Measurements from ENCODE around the gene MED17.

The MED17 gene

DNA sequence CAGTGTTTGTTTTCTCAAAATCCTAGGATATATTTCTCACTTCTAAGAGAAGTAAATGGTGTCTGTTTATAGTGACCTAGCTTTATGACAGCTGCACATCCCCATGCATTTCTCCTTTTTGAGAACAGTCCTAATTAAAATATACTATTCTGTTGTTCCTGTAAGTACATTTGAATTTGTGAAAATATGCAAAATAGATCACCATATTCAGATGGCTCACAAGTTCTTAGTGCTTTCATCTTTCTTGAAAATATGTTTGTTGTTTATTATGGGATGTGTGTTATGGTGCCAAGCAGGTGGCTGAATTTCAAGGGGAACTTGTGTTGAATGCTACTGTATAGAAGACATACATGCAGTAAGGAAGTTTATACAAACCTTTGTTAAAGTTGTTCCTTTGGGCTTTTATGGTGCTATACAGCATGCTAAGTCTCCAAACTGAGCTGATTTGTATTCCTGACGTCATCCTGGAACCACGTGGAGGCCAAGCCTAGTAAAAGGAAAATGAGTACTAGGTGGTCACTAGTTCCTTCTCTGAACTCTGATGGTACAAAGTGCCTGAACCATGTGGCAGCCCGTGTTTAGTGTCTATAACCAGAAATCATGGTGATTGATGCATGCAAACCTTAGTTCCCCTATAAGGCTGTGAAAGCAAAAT lies 74.2 kb downstream of the MED17 start:
- ATAC-seq (replicated peaks): no peak
- no peak for DNase-seq
- no peaks in the 10 kb centered on the region for H3K36me3 Mint-ChIP-seq (ENCODE audit: insufficient read depth)
- H3K4me1 Mint-ChIP-seq (ENCODE audit: low read depth in 2 of 2): no peaks in the 10 kb centered on the region
- peaks cover 16 to 18% of the 10 kb centered on the region in 2 donors for H3K27me3 Mint-ChIP-seq
- no peak overlapping the region for H3K4me3 Mint-ChIP-seq
- no peak overlapping the region for H3K27ac Mint-ChIP-seq
- no peaks in the 10 kb centered on the region for H3K9me3 Mint-ChIP-seq

DNA sequence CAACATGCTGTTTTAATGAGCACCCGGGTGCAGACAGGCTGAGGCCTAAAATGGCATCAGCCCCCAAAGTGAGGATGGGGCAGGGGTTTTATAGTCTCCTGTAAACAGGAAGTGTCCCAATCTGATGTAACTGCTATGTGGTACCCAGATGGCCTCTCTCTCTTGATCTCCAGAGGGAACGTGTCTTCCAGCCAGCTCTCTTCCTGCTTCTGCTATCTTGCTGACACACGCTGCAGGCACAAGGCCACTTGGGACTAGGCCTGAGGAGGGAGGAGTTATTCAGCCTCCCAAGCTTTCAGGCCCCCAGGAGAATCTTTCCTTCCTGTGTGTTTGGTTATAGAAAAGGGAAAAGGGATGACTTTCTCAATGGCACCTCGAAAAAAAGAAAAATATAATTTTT lies 77.7 kb downstream of the MED17 start:
- DNase-seq (no peak), ATAC-seq (replicated peaks) (no peak)
- no peaks in the 10 kb centered on the region for H3K9me3 Mint-ChIP-seq
- no peaks in the 10 kb centered on the region for H3K36me3 Mint-ChIP-seq (ENCODE audit: insufficient read depth)
- no peaks in the 10 kb centered on the region for H3K4me1 Mint-ChIP-seq (ENCODE audit: low read depth in 2 of 2)
- no peak overlapping the region for H3K4me3 Mint-ChIP-seq
- H3K27ac Mint-ChIP-seq: no peak overlapping the region
- H3K27me3 Mint-ChIP-seq: peaks cover under 1 to 8% of the 10 kb centered on the region in 2 donors
